ENCODE results near the gene CACNA2D3.

The CACNA2D3 gene

GRCh38 chr3:54865316-54865715, 743.0 kb downstream of the CACNA2D3 start:
- no peak for DNase-seq

DNA sequence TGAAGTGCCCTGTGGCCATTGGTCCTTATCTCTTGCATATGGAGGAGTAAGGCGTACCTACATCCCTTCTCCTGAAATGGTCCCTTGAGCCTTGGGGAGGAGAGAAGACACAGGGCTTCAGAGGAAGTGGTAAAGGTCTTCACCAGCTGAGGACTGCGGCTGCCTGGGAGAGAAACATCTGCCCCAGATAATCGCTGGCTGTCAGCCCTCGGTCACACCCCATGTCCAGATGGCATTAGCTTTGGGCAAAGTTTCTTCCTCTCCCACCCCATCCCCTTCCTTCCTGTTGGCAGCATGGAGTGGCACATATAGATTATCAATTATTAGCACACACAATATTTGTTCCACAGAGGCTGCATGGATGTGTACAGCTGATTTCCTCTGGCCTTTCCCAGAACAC, 743.9 kb downstream of the CACNA2D3 start:
- DNase-seq: no peak

DNA sequence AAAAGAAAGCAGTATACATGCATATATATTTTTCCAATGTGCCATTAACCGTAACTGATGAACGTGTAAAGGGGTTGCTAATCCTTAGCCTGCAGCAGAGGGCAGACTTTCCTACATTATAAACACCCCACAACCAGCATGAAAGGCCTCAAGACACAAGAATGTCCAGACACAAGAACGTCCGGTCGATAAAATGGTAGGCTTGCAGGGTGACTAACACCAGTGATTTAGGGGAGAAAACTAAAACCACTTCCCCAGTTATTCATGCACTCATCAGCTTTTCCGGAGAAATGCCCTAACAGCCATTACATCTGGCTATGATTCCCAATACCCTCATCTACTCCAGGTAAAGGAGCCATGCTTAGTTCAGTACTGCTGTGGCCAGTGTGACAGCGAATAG, 748.1 kb downstream of the CACNA2D3 start:
- DNase-seq: no peak

DNA sequence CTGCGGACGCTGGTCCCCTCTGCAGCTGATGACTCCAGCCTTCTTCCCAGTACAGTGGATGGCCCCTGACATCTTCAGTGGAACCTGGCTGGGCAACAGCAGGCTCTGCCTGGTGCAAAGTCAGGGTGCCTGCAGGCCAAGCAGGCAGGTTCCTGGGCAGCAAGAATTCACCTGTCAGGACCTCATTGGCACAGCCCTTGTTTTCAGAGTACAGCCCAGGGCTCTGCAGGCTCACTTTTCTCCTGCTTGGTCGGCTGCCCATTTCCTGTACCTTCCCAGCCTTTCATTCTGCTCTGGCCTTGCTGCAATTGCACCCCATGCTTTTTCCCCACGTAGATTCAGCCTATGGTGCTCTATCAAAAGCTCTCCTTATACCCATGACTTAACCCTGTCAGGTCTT, 749.5 kb downstream of the CACNA2D3 start:
- no peak for DNase-seq

DNA sequence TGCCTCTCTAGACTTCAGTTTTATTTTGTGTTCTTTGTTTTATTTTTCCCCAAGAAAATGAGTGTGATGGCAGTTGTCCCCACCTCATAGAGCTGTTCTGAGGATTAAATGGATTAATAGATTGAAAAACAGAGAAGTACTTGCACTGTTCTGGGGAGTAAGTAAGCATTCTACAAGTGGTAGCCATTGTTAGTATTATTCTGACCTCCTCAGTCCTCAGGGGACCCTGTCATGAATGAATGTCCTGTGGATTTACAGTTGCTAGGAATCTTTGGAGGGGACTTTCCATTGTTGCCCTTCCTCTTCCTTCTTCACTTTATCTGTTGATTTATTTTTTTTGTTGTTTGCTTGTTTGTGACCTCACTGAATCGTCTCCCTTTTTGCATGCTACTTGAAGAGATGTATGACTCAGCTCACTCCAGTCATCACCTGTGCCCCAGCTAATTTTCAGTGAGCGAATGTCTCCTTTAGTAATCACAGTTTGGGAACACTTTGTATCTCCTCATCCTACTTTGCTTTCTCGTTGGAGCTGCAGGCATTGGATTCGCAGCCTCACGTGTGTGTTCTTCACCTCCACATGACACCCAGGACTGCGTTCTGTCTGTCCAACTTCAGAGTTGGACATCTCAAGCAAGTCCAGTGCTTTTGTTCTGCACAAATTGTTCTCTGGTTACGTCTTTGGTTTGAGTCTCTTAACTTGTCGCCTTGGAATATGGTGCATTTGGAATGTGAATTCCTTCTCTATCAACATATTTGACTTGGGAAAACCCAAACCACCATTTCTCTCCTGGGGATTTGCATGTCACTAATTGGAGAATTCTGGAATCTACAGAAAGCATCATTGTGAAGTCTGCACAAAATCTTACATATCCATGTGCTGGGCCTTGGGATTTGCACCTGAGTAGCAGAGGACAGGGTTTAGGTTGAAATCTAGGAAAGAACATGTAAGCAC, 751.0 kb downstream of the CACNA2D3 start:
- DNase-seq: no peak

DNA sequence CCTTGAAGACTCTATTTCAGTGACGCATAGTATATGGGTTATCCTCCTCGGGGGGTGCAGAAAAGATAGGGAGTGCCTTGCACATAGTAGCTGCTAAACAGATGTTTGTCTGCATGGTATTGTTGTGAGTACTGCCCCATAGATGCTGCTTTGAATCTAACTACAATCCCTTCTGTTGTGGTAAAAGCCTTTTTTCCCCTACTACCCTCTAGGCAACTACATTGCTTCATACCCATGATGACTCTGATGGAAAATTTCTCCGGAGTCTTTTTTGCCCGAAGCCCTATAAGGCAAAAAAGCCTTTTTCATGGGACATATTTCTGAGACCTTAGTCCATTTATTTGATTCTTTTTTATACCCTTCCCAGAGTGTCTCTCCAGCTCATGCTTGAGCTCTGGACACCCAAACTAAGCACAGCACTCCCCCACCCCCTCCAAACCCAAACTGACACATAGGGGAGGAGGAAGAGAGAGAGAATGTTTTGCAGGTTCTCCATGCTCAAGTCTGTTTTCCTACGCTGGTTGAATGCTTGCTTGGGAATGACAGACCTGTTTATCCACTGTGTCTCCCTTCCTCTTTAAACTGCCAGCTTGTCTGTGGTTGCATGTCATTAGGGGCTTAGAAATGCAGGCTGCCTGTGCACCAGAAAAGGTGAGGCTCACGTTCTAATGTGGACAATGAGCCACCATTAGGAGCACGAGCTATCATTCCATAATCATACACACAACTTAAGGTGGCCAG, 752.6 kb downstream of the CACNA2D3 start:
- DNase-seq: no peak

GRCh38 chr3:54875596-54876268, 753.4 kb downstream of the CACNA2D3 start:
- no peak for DNase-seq

DNA sequence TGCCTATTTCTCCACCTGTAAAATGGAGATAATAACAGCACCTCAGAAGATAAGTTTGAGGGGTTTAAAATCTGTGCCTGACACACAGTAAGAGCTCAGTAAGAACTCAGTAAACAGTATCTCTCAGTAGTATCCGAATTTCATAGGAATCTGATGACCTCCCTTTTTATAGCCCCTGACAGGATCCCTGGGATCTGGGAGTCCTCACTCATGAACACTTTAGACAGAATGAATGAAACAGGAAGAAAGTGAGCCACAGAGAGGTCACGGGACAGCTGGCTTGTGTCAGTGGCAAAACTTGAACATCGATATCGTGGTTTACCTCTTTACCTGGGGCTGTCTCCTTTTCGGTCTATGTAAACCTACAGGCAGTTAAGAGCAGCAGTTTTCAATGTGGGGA, 754.3 kb downstream of the CACNA2D3 start:
- no peak for DNase-seq

- no peak for DNase-seq
Observed at GRCh38 chr3:54877730-54878129, 755.4 kb downstream of the CACNA2D3 start.

GRCh38 chr3:54878145-54878544, 755.8 kb downstream of the CACNA2D3 start:
- no peak for DNase-seq

GRCh38 chr3:54882129-54882833, 759.9 kb downstream of the CACNA2D3 start:
- DNase-seq: no peak

DNA sequence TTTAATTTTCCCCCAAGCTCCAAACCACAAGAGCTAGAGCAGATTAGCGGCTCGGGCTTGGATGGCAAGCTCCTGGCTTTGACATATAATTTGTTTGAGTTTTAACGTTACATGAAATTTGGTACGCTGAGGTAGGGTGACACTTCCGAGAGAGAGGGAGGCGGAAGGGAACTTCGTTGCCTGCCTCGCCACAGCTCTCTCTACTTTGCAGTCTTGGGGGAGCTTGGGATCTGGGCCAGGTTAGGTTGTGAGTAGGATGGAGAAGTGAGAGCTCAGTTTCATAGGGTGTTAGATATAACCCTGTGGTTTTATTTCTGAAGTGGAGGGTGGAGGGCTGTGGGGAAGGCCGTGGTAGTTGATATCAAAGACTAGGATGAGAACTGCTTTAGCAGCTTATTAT, 765.8 kb downstream of the CACNA2D3 start:
- no peak for DNase-seq

GRCh38 chr3:54888873-54889272, 766.5 kb downstream of the CACNA2D3 start:
- DNase-seq: no peak

- no peak for DNase-seq
Observed at GRCh38 chr3:54889731-54890130, 767.4 kb downstream of the CACNA2D3 start.

GRCh38 chr3:54891540-54891897, 769.2 kb downstream of the CACNA2D3 start:
- DNase-seq: peak; percentile 2

- no peak for DNase-seq
Observed at GRCh38 chr3:54892168-54892567, 769.8 kb downstream of the CACNA2D3 start.

DNA sequence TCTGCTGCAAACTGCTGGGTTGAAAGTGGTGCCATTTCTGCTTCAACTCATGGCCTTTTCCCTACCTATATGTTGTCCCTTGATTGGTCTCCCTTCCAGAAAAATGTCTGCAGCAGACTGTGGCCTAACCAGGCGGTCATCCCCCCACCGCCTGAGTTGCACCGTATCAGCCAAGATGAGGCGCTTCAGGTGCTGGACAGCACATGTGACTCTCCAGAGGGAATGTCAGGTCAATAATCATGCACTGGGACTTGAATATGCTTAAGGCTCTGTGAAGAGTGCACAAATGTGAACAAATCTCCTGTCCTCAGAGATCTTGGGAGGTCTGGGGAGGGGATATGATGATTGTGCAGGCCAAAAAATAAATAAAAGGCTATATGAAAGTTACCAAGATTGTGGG, 773.3 kb downstream of the CACNA2D3 start:
- DNase-seq: no peak

GRCh38 chr3:54897028-54897711, 774.8 kb downstream of the CACNA2D3 start:
- no peak for DNase-seq

GRCh38 chr3:54899273-54899672, 776.9 kb downstream of the CACNA2D3 start:
- no peak for DNase-seq

DNA sequence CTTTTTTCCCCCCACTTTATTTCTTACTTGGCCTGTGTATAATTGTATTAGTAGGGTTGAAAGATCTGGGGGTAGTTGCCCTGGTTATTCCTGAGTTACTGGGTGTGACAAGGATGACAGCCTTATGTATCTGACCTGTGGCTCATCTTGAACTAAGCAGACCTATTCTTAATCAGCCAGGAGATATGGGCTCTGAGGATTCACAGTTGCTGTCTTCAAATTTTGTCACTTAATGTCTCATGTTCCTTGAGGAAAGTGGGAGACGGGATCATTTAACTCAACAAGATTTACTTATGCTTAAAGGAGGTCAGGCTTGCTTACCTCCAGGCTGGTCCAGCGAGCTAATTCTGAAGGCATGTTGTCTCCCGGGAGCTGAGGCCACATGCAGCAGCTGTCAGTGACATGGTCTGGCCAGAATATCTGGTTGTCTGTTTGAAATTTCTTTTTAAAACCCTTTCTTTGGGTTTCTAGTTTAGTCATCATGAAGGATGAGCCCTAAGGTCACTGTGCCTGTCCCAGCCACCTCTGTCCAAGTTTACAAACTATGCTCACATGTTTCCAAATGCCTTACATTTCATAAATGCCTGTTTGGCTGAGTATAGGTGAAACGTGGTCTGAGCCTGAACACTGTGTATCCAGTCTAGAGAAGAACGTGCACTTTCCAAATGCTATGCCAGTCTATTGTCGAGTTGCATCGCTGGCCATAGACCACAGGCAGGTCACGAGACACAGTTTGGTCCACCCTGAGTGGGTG, 778.7 kb downstream of the CACNA2D3 start:
- DNase-seq: no peak

- peak; percentile 0 for DNase-seq
Observed at GRCh38 chr3:54901906-54902685, 779.7 kb downstream of the CACNA2D3 start.
